DND-41 (cell line): ENCODE data around the gene COL13A1.
A peak's percentile ranks its signal among the peaks of the same experiment; 100 is the strongest.

Experiments
- ATAC-seq: fragments of 200-7000 bp; cut with Tn5 transposase; 3 replicates; pipeline ENCODE4 v1.9.1; 2021; ENCODE audit warnings: low read depth; ENCODE audit not compliant: insufficient read depth
- DNase-seq: peaks from one replicate; pipeline ENCODE4 v3.0.0-alpha.2; 2020
- H2AFZ ChIP-seq: 2 replicates; pipeline ENCODE4 v1.6.0; 2012; ENCODE audit warnings: low read depth, low read length
- H3K27ac ChIP-seq: 2 replicates; pipeline ENCODE4 v1.5.1; 2012; ENCODE audit warnings: low read length, inconsistent platforms
- H3K27me3 ChIP-seq: fragments of 200-600 bp; sonication (generic); 2 replicates; pipeline ENCODE4 v1.6.0; 2012; ENCODE audit warnings: low read length, mild to moderate bottlenecking, inconsistent platforms; ENCODE audit not compliant: insufficient read depth, poor library complexity
- H3K36me3 ChIP-seq: 2 replicates; pipeline ENCODE4 v1.5.1; 2012; ENCODE audit warnings: low read length, inconsistent platforms; ENCODE audit not compliant: insufficient read depth
- H3K4me1 ChIP-seq: 2 replicates; pipeline ENCODE4 v1.5.1; 2012; ENCODE audit warnings: mild to moderate bottlenecking, low read length; ENCODE audit not compliant: insufficient read depth
- H3K4me2 ChIP-seq: 2 replicates; pipeline ENCODE4 v1.6.0; 2012; ENCODE audit warnings: mild to moderate bottlenecking, moderate library complexity, low read length, inconsistent platforms; ENCODE audit not compliant: insufficient read depth
- H3K4me3 ChIP-seq, 2 experiments: fragments of 200-600 bp in 1 of 2; shearing (Covaris generic) in 1 of 2; 2 replicates each; pipeline ENCODE4 v1.5.1; 2012 to 2016; ENCODE audit warnings: inconsistent platforms in 2 of 2, low read length in 2 of 2, mild to moderate bottlenecking in 2 of 2, low read depth in 1 of 2, moderate library complexity in 1 of 2
- H3K79me2 ChIP-seq: 2 replicates; pipeline ENCODE4 v1.6.0; 2012; ENCODE audit warnings: low read length, inconsistent platforms; ENCODE audit not compliant: insufficient read depth
- H3K9ac ChIP-seq: 2 replicates; pipeline ENCODE4 v1.6.0; 2012; ENCODE audit warnings: low read depth, mild to moderate bottlenecking, inconsistent platforms, low read length, moderate library complexity
- H3K9me3 ChIP-seq: 2 replicates; pipeline ENCODE4 v1.5.1; 2012; ENCODE audit warnings: low read length, moderate library complexity, mild to moderate bottlenecking, inconsistent platforms; ENCODE audit not compliant: insufficient read depth, severe bottlenecking
- H4K20me1 ChIP-seq: 2 replicates; pipeline ENCODE4 v1.6.0; 2012; ENCODE audit warnings: low read length; ENCODE audit not compliant: insufficient read depth
- EZH2 ChIP-seq: IDR thresholded peaks from 3 replicates; pipeline ENCODE4 v1.6.1; 2012; ENCODE audit warnings: borderline replicate concordance, low read depth, mild to moderate bottlenecking, moderate library complexity, low read length, inconsistent platforms; ENCODE audit not compliant: severe bottlenecking
- TF ChIP-seq, protein P1 (sequence below): IDR thresholded peaks from 2 replicates; pipeline ENCODE4 v1.5.1; 2012; ENCODE audit warnings: borderline replicate concordance, low read length, moderate library complexity, mild to moderate bottlenecking; ENCODE audit not compliant: poor library complexity, severe bottlenecking; ENCODE audit errors: extremely low read depth

COL13A1 gene

DNA sequence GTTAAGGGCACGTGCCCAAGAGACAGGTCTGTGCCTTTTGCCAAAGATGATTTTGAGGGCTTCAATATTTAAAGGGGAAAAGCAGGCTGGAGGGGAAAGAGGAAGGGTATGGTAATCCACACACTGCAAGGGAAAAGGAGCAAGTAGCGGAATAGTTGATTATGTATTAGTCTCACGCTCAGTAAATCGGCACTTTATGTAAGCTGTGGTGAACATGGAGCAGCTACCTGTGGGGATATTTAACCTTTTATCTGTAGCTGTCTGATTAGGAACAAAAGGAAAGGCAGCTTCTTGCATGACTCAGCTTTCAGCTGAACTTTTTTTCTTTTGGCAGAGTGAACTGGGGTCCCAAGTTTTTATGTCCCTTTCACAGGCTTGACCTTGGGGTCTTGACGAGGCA is 123.4 kb downstream of the COL13A1 start:
- TF ChIP-seq EZH2: no peak
- TF ChIP-seq, protein P1, sequence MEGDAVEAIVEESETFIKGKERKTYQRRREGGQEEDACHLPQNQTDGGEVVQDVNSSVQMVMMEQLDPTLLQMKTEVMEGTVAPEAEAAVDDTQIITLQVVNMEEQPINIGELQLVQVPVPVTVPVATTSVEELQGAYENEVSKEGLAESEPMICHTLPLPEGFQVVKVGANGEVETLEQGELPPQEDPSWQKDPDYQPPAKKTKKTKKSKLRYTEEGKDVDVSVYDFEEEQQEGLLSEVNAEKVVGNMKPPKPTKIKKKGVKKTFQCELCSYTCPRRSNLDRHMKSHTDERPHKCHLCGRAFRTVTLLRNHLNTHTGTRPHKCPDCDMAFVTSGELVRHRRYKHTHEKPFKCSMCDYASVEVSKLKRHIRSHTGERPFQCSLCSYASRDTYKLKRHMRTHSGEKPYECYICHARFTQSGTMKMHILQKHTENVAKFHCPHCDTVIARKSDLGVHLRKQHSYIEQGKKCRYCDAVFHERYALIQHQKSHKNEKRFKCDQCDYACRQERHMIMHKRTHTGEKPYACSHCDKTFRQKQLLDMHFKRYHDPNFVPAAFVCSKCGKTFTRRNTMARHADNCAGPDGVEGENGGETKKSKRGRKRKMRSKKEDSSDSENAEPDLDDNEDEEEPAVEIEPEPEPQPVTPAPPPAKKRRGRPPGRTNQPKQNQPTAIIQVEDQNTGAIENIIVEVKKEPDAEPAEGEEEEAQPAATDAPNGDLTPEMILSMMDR: no peak
- no peak for ATAC-seq
- H2AFZ ChIP-seq: no peak overlapping the region

DNA sequence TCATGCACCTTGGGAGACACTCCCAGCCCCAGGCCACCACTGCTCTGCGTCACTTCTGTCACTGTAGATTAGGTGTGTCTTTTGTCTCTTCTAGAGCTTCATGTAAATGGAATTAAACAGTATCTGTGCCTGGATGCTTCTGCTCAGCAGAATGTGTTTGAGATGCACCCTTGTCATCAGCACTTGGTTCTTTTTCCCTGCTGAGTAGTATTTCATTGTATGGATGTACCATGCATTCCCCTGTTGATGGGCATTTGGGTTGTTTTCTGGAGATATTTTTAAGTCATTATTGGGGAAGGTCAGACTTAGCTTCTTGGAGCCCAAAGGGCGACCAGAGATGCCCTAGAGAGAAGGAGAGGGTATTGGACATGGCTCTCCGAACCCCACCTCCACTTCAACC is 126.6 kb downstream of the COL13A1 start:
- Histone ChIP-seq H3K79me2 (no peaks in the 10 kb centered on the region), H3K9ac (no peak overlapping the region), H3K9me3 (no peaks in the 10 kb centered on the region), H3K27me3 (peaks cover 5% of the 10 kb centered on the region), H3K4me1 (no peaks in the 10 kb centered on the region), H3K36me3 (no peaks in the 10 kb centered on the region), H3K4me2 (no peak overlapping the region), H3K4me3 (no peak overlapping the region), H2AFZ (no peak overlapping the region), H3K27ac (no peak overlapping the region), H4K20me1 (no peaks in the 10 kb centered on the region)
- TF ChIP-seq, protein P1: no peak
- TF ChIP-seq EZH2: no peak
- DNase-seq (no peak), ATAC-seq (no peak)

More for the DNA sequence above, 123.4 kb downstream of the COL13A1 start:
- Histone ChIP-seq H3K4me2 (no peak overlapping the region), H3K79me2 (no peaks in the 10 kb centered on the region), H3K4me3 (no peak overlapping the region), H3K27ac (no peak overlapping the region), H3K27me3 (peaks cover 5% of the 10 kb centered on the region), H3K9me3 (no peaks in the 10 kb centered on the region), H3K9ac (no peak overlapping the region), H3K36me3 (no peaks in the 10 kb centered on the region), H3K4me1 (no peaks in the 10 kb centered on the region), H4K20me1 (no peaks in the 10 kb centered on the region)
- no peak for DNase-seq

DNA sequence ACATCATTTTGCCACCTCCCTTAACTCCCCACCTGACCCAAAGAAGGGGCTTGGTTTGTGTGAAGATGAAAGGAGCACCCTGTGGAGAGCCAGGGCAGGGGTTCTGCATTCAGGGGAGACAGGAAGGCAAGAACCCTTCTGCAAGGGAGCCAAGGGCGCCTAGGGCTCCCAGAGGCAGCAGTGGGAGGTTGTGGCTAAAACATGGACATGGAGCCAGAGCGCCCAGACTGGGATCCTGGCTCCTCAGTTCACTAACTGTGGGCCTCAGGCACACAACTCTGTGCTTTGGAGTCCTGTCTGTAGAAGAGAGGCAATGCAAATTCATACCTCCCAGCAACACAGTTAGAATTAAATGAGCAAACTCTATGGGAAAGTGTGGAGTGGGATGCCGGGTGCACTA is 127.9 kb downstream of the COL13A1 start:
- no peak overlapping the region for H3K9ac ChIP-seq
- H2AFZ ChIP-seq: no peak overlapping the region
- H3K27me3 ChIP-seq: peaks cover 5% of the 10 kb centered on the region
- TF ChIP-seq EZH2: no peak
- TF ChIP-seq, protein P1: no peak
- ATAC-seq (no peak), DNase-seq (no peak)
- no peaks in the 10 kb centered on the region for H3K79me2 ChIP-seq
- no peaks in the 10 kb centered on the region for H4K20me1 ChIP-seq
- H3K4me1 ChIP-seq: no peaks in the 10 kb centered on the region
- H3K4me2 ChIP-seq: no peak overlapping the region
- no peak overlapping the region for H3K27ac ChIP-seq
- H3K9me3 ChIP-seq: no peaks in the 10 kb centered on the region
- H3K4me3 ChIP-seq: no peak overlapping the region
- no peaks in the 10 kb centered on the region for H3K36me3 ChIP-seq

DNA sequence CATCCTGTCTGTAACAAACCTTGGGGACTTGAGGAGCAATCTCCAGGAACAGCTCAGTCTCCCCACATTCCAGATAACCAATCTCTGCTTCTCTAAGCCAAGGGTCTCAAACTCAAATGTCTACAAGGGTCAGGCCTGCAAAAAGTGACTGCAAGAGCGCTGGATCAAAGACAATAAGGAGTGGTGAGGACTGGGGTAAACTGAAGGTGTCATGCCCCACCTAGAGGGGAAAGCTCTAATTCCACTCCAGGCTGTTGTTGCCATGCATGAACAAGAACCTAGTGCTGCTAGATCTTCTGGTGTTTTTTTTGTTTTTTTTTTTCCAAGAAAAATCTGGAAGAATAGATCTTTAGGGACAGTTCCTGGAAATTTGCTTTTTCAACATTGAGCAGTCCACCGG is 133.1 kb downstream of the COL13A1 start:
- H3K4me2 ChIP-seq: no peak overlapping the region
- no peak overlapping the region for H2AFZ ChIP-seq
- no peak overlapping the region for H3K4me3 ChIP-seq
- no peaks in the 10 kb centered on the region for H4K20me1 ChIP-seq
- no peaks in the 10 kb centered on the region for H3K79me2 ChIP-seq
- H3K4me1 ChIP-seq: no peaks in the 10 kb centered on the region
- H3K9ac ChIP-seq: no peak overlapping the region
- peaks cover 4% of the 10 kb centered on the region for H3K27me3 ChIP-seq
- DNase-seq (no peak), ATAC-seq (no peak)
- no peaks in the 10 kb centered on the region for H3K9me3 ChIP-seq
- no peaks in the 10 kb centered on the region for H3K36me3 ChIP-seq
- H3K27ac ChIP-seq: no peak overlapping the region
- TF ChIP-seq, protein P1: peak; percentile 34
- TF ChIP-seq EZH2: no peak
